Liver (tissue), 9 donors: Measurements from ENCODE around the gene FBXW10. TPM values are rescaled to one million over a fixed set of nuclear protein-coding genes. Genes with fewer than 3 reads are reported as not detected.
"Not testable (repeated sequence)": the region's sequence is repeated elsewhere in the genome, so short reads cannot be mapped to it uniquely, and the experiment has no call there.

Experiments used
- DNase-seq: peaks from one replicate; pipeline ENCODE4 v3.0.0-alpha.2; 2017; ENCODE audit warnings: low spot score
- H3K27ac ChIP-seq, 2 donors: one replicate each; pipeline ENCODE4 v1.7.0; 2013; ENCODE audit warnings: inconsistent platforms in 2 of 2, low read length in 2 of 2, control low read depth in 1 of 2, low read depth in 1 of 2, mild to moderate bottlenecking in 1 of 2
- H3K27me3 ChIP-seq, 4 donors: one replicate each; pipeline versions ENCODE4 v1.6.1 to v1.7.0; 2013; ENCODE audit warnings: low read length in 3 of 4, inconsistent platforms in 1 of 4, mild to moderate bottlenecking in 1 of 4, moderate library complexity in 1 of 4; ENCODE audit not compliant: control insufficient read depth in 4 of 4, insufficient read depth in 4 of 4
- H3K36me3 ChIP-seq, 4 donors: one replicate each; pipeline versions ENCODE4 v1.6.1 to v1.7.0; 2013; ENCODE audit warnings: low read length in 3 of 4, mild to moderate bottlenecking in 3 of 4, low read depth in 1 of 4, moderate library complexity in 1 of 4; ENCODE audit not compliant: control insufficient read depth in 4 of 4, insufficient read depth in 3 of 4
- H3K4me1 ChIP-seq, 4 donors: one replicate each; pipeline versions ENCODE4 v1.6.1 to v1.7.0; 2013; ENCODE audit warnings: low read length in 3 of 4, mild to moderate bottlenecking in 3 of 4, moderate library complexity in 1 of 4; ENCODE audit not compliant: control insufficient read depth in 4 of 4, insufficient read depth in 4 of 4
- H3K4me3 ChIP-seq, 3 donors: one replicate each; pipeline versions ENCODE4 v1.6.1 to v1.7.0; 2013; ENCODE audit warnings: low read length in 3 of 3, control low read depth in 1 of 3, low read depth in 1 of 3, mild to moderate bottlenecking in 1 of 3
- H3K9ac ChIP-seq, 2 donors: one replicate each; pipeline ENCODE4 v1.7.0; 2013; ENCODE audit warnings: low read length in 2 of 2, mild to moderate bottlenecking in 2 of 2, moderate library complexity in 2 of 2, control low read depth in 1 of 2, low read depth in 1 of 2
- H3K9me3 ChIP-seq, 4 donors: one replicate each; pipeline versions ENCODE4 v1.6.1 to v1.7.0; 2013; ENCODE audit warnings: low read length in 3 of 4; ENCODE audit not compliant: control insufficient read depth in 4 of 4
- EGR1 ChIP-seq, 2 donors: IDR thresholded peaks; 2 replicates each; pipeline ENCODE4 v1.6.1; 2016 to 2018; ENCODE audit warnings: antibody characterized with exemption in 2 of 2, low read depth in 2 of 2
- FOXA1 ChIP-seq: IDR thresholded peaks from 2 replicates; pipeline ENCODE4 v1.6.1; 2016; ENCODE audit warnings: antibody characterized with exemption
- GABPA ChIP-seq, 2 donors: IDR thresholded peaks in 1 of 2; conservative IDR thresholded peaks in 1 of 2; 2 replicates each; pipeline ENCODE4 v1.6.1; 2016; ENCODE audit warnings: antibody characterized with exemption in 2 of 2, mild to moderate bottlenecking in 1 of 2, moderate library complexity in 1 of 2
- HNF4A ChIP-seq, 2 donors: conservative IDR thresholded peaks; 2 replicates each; pipeline ENCODE4 v1.6.1; 2016; ENCODE audit warnings: antibody characterized with exemption in 2 of 2, mild to moderate bottlenecking in 2 of 2
- RXRA ChIP-seq, 2 donors: IDR thresholded peaks; 2 replicates each; pipeline ENCODE4 v1.6.1; 2017 to 2018; ENCODE audit warnings: antibody characterized with exemption in 2 of 2, mild to moderate bottlenecking in 1 of 2
- SP1 ChIP-seq: IDR thresholded peaks from 2 replicates; pipeline ENCODE4 v1.6.1; 2018; ENCODE audit warnings: antibody characterized with exemption, mild to moderate bottlenecking
- YY1 ChIP-seq: IDR thresholded peaks from 2 replicates; pipeline ENCODE4 v1.6.1; 2016; ENCODE audit warnings: antibody characterized with exemption, mild to moderate bottlenecking
- WGBS: extraction: QIAGEN DNeasy Blood & Tissue Kit; methylation state at CpG from one replicate; pipeline ENCODE4 v1.1.7; 2013; 5-methylcytosine and 5-hydroxymethylcytosine counted together
- polyA plus RNA-seq, 2 donors: library from polyadenylated mRNA; stranded (reverse) in 1 of 2; unstranded in 1 of 2; fragments of 200-250 nt in 1 of 2; fragments of >200 nt in 1 of 2; fragmentation: Nextera tagmentation in 1 of 2; extraction: Ambion mirVana in 1 of 2; gene quantifications; one replicate each; pipeline versions ENCODE4 v1.2.1 to v1.2.3, GENCODE V29; 2013 to 2015
- total RNA-seq, 2 donors: library from RNA; depleted of rRNA; stranded (reverse); fragments of >200 nt; gene quantifications; one replicate each; pipeline ENCODE4 v1.2.3, GENCODE V29; 2014
- TF ChIP-seq, protein P1 (sequence below): IDR thresholded peaks from 2 replicates; pipeline ENCODE4 v1.6.1; 2016; ENCODE audit warnings: antibody characterized with exemption
- donor health status: healthy.
- donor health status: healthy.
- donor health status: healthy.
- donor health status: healthy.
- donor health status: healthy.

Gene FBXW10
- total and polyA plus RNA-seq, 4 donors, result 0.05 to 0.25 (median 0.14) TPM

DNA sequence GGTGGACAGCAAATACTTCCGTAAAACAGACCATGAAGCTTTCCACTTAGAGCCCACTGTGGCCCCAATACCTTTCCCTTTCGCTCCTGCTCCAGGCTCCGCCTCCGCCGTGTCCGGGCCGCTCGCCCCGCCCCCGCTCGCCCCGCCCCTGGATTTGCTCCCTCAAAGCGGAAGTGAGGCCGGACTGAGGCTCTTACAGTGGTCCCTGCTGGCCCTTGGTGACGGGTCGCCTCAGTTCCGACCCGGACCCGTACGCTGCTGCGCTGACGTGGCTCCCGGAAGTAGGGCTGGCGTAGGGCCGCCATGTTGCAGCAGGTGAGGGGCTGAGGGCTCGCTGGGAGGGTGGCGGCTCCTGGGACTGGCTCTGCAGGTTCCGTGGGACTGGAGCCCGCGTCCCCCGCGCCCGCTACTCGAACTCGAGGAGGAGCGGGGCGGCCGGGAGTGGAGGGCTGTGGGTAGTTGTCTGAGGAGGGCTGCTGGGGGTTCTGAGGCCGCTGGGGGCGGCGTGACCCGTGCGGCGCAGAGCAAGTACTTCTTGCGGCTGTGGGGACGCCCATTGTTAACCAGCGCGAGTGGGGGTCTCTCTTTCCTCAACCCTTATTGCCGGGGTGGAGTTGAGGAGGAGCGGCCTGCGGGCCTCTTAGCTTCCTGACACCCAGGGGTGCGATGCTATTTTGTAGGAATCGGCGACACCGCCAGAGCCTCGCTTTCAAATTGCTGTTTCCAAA, 37.3 kb downstream of the FBXW10 start, which contains the start of gene TVP23B:
Gene TVP23B (plus strand): TSS at position 193 of the 728 bp plus-strand sequence. CDS start 111 bp downstream, at position 304.
- peak; percentile 33 to 53 for TF ChIP-seq RXRA (IDR thresholded peaks at IDR 0.05)
- peak; percentile 97 for TF ChIP-seq YY1
- peak; percentile 66 to 68 for TF ChIP-seq HNF4A (conservative IDR thresholded peaks at IDR 0.05)
- peak; percentile 52 for TF ChIP-seq SP1
- peak; percentile 81 to 92 for TF ChIP-seq GABPA (IDR thresholded peaks at IDR 0.05 in 1 of 2, conservative IDR thresholded peaks at IDR 0.05 in 1 of 2)
- peak; percentile 28 for TF ChIP-seq FOXA1
- TF ChIP-seq, protein P1, sequence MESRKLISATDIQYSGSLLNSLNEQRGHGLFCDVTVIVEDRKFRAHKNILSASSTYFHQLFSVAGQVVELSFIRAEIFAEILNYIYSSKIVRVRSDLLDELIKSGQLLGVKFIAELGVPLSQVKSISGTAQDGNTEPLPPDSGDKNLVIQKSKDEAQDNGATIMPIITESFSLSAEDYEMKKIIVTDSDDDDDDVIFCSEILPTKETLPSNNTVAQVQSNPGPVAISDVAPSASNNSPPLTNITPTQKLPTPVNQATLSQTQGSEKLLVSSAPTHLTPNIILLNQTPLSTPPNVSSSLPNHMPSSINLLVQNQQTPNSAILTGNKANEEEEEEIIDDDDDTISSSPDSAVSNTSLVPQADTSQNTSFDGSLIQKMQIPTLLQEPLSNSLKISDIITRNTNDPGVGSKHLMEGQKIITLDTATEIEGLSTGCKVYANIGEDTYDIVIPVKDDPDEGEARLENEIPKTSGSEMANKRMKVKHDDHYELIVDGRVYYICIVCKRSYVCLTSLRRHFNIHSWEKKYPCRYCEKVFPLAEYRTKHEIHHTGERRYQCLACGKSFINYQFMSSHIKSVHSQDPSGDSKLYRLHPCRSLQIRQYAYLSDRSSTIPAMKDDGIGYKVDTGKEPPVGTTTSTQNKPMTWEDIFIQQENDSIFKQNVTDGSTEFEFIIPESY, result peak; percentile 14
- TF ChIP-seq EGR1 (IDR thresholded peaks at IDR 0.05; ENCODE audit: low read depth in 2 of 2), result peak; percentile 44 to 76
- peak within 1 kb of the TSS in 1 of 2 donors; percentile 14 for H3K9ac ChIP-seq
- not testable (repeated sequence) for H3K9me3 ChIP-seq, H3K27me3 ChIP-seq, H3K36me3 ChIP-seq, H3K4me1 ChIP-seq
- H3K4me3 ChIP-seq, result peak within 1 kb of the TSS in 2 of 3 donors; percentile 55 to 60
- DNase-seq, result peak; percentile 98
- peak within 1 kb of the TSS; percentile 68 to 82 for H3K27ac ChIP-seq
- WGBS, result under 1% methylated on average over 56 of the region's 56 CpGs

DNA sequence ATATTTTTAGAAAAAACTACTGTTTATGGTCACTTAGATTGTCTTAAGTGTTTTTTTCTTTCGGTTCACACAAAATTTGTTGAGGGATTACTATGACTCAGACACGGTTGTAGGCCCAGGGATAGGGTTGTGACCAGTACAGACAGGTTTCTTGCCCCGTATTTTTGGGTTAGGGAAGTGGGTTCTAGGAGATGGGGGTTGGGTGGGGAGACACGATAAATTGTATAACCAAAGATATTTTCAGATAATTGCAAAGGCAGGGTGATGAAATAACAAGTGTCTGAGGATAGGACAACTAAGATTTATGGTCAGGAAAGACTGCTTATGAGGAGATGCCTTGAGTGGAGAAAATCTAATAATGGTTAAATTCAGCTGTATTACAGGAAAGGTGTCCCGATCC, 38.0 kb downstream of the FBXW10 start:
- not testable (repeated sequence) for H3K36me3 ChIP-seq, DNase-seq, H3K27me3 ChIP-seq, H3K9me3 ChIP-seq, H3K27ac ChIP-seq, H3K4me1 ChIP-seq
- peak overlapping the region in 1 of 2 donors; percentile 14 for H3K9ac ChIP-seq
- peak overlapping the region in 1 of 3 donors; percentile 60 for H3K4me3 ChIP-seq
- WGBS, result 2% methylated on average over 3 of the region's 5 CpGs

DNA sequence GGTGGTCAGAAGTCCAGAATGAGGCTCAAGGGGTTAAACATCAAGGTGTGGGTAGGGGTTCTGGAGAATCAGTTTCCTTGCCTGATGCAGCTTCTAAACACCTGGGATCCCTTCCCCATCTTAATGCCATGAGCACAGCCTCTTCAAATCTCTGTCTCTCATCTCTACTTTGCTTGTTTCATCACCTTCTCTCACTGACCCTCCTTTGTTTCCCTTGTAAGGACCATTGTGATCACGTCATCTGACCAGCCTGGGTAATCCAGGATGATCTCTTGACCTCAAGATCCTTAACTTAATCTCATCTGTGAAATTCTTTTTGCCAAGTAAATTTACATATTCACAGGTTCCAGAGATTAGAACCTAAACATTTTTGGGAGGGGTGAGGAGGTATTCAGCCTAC, 42.1 kb downstream of the FBXW10 start:
- not testable (repeated sequence) for H3K27me3 ChIP-seq, DNase-seq, H3K9me3 ChIP-seq, H3K9ac ChIP-seq, H3K36me3 ChIP-seq, H3K27ac ChIP-seq, H3K4me3 ChIP-seq, H3K4me1 ChIP-seq
- WGBS, result 91% methylated on average over 1 of the region's 1 CpG

DNA sequence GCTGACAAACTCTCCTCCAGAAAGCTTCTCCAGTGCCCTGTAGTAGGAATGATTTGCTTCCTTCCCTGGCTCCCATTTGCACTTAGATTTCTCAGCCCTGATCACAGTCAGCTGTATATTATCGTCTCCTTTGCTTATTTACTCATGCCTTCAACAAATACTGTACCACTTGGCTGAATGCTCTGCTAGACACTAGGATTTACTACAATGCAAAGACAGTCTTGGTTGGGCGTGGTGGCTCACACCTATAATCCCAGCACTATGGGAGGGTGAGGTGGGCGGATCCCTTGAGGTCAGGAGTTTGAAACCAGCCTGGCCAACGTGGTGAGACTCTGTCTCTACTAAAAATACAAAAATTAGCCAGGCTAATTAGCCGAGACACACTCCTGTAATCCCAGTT, 43.0 kb downstream of the FBXW10 start:
- 85% methylated on average over 4 of the region's 5 CpGs for whole genome bisulfite sequencing
- not testable (repeated sequence) for H3K27me3 ChIP-seq, H3K4me3 ChIP-seq, H3K9me3 ChIP-seq, H3K27ac ChIP-seq, H3K36me3 ChIP-seq, H3K9ac ChIP-seq, H3K4me1 ChIP-seq, DNase-seq
